Measurements from ENCODE around the gene QRICH2. TPM values are rescaled to one million over a fixed set of nuclear protein-coding genes. Genes with fewer than 3 reads are reported as not detected.

The QRICH2 gene
- total and polyA plus RNA-seq, 9 of the 15 experiments (the other 6 are each of a cell fraction or from before 2014, with no cell fraction given): 0.03 to 1.6 (median 0.81) TPM

DNA sequence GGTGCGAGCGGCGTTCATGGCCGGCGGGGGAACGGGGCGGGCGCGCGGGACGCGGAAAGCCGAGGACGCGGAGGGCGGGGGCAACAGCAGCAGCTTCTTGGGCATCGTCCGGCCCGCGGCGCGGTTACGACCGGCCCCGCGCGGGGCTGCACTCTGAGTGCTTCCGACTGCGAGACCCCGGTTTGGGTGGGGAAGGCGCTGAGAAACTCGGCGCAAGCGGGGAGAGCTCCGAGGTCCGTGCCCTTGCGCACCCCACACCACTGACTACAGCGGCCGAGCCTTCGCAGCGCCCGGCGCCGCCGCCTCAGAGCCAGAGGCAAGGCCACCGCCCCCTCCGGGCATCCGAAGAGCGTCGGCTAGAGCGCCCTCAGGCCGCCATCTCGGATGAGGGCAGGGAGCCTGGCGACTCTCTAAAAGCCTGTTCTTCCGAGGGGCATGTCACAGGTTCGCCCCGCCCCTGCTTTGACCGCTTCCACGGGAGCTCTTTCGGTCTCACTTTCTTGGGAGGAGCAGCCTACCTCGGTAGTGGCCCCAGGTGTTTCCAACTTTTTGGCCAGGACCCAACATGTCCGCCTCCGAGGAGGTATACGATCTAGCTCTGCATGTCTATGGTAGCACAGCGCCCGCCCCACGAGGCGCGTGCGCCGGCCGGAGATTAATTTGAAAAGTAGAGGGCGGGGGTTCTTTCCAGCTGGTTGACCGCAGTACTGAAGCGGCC, 45.7 kb upstream of the QRICH2 start, which contains the start of gene PRPSAP1 (continued):
- TF ChIP-seq, protein P1, sequence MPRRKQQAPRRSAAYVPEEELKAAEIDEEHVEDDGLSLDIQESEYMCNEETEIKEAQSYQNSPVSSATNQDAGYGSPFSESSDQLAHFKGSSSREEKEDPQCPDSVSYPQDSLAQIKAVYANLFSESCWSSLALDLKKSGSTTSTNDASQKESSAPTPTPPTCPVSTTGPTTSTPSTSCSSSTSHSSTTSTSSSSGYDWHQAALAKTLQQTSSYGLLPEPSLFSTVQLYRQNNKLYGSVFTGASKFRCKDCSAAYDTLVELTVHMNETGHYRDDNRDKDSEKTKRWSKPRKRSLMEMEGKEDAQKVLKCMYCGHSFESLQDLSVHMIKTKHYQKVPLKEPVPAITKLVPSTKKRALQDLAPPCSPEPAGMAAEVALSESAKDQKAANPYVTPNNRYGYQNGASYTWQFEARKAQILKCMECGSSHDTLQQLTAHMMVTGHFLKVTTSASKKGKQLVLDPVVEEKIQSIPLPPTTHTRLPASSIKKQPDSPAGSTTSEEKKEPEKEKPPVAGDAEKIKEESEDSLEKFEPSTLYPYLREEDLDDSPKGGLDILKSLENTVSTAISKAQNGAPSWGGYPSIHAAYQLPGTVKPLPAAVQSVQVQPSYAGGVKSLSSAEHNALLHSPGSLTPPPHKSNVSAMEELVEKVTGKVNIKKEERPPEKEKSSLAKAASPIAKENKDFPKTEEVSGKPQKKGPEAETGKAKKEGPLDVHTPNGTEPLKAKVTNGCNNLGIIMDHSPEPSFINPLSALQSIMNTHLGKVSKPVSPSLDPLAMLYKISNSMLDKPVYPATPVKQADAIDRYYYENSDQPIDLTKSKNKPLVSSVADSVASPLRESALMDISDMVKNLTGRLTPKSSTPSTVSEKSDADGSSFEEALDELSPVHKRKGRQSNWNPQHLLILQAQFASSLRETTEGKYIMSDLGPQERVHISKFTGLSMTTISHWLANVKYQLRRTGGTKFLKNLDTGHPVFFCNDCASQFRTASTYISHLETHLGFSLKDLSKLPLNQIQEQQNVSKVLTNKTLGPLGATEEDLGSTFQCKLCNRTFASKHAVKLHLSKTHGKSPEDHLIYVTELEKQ (CRISPR knock-in tag; IDR thresholded peaks at IDR 0.05): no peak
- TF ChIP-seq CCNT2 (IDR thresholded peaks at IDR 0.05; ENCODE audit: borderline replicate concordance, extremely low read depth, insufficient read length, low read depth, low read length) (peak; percentile 77), BRD4 (IDR thresholded peaks at IDR 0.05) (no peak), CREBBP (IDR thresholded peaks at IDR 0.05; ENCODE audit: low read depth, low read length) (no peak), KAT7 (CRISPR knock-in tag; IDR thresholded peaks at IDR 0.05; ENCODE audit: borderline replicate concordance) (no peak), ETS2 (tag; IDR thresholded peaks at IDR 0.05; ENCODE audit: borderline replicate concordance, poor library complexity, severe bottlenecking) (no peak), CSDE1 (IDR thresholded peaks at IDR 0.05) (peak in 1 of 2 experiments; percentile 98; a peak in 2 of 4 replicates), PURB (CRISPR knock-in tag; IDR thresholded peaks at IDR 0.05; ENCODE audit: low read depth) (no peak), GABPB2 (CRISPR knock-in tag; conservative IDR thresholded peaks at IDR 0.05) (no peak), FOXA3 (CRISPR knock-in tag; conservative IDR thresholded peaks at IDR 0.05 in 1 of 2, IDR thresholded peaks at IDR 0.05 in 1 of 2) (no peak)
- TF ChIP-seq, protein P2, sequence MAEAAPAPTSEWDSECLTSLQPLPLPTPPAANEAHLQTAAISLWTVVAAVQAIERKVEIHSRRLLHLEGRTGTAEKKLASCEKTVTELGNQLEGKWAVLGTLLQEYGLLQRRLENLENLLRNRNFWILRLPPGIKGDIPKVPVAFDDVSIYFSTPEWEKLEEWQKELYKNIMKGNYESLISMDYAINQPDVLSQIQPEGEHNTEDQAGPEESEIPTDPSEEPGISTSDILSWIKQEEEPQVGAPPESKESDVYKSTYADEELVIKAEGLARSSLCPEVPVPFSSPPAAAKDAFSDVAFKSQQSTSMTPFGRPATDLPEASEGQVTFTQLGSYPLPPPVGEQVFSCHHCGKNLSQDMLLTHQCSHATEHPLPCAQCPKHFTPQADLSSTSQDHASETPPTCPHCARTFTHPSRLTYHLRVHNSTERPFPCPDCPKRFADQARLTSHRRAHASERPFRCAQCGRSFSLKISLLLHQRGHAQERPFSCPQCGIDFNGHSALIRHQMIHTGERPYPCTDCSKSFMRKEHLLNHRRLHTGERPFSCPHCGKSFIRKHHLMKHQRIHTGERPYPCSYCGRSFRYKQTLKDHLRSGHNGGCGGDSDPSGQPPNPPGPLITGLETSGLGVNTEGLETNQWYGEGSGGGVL (CRISPR knock-in tag; IDR thresholded peaks at IDR 0.05): no peak
- TF ChIP-seq, protein P3, sequence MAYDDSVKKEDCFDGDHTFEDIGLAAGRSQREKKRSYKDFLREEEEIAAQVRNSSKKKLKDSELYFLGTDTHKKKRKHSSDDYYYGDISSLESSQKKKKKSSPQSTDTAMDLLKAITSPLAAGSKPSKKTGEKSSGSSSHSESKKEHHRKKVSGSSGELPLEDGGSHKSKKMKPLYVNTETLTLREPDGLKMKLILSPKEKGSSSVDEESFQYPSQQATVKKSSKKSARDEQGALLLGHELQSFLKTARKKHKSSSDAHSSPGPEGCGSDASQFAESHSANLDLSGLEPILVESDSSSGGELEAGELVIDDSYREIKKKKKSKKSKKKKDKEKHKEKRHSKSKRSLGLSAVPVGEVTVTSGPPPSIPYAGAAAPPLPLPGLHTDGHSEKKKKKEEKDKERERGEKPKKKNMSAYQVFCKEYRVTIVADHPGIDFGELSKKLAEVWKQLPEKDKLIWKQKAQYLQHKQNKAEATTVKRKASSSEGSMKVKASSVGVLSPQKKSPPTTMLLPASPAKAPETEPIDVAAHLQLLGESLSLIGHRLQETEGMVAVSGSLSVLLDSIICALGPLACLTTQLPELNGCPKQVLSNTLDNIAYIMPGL (CRISPR knock-in tag; IDR thresholded peaks at IDR 0.05): no peak; the same call in 1 of the 2 replicates
- TF ChIP-seq, protein P4, sequence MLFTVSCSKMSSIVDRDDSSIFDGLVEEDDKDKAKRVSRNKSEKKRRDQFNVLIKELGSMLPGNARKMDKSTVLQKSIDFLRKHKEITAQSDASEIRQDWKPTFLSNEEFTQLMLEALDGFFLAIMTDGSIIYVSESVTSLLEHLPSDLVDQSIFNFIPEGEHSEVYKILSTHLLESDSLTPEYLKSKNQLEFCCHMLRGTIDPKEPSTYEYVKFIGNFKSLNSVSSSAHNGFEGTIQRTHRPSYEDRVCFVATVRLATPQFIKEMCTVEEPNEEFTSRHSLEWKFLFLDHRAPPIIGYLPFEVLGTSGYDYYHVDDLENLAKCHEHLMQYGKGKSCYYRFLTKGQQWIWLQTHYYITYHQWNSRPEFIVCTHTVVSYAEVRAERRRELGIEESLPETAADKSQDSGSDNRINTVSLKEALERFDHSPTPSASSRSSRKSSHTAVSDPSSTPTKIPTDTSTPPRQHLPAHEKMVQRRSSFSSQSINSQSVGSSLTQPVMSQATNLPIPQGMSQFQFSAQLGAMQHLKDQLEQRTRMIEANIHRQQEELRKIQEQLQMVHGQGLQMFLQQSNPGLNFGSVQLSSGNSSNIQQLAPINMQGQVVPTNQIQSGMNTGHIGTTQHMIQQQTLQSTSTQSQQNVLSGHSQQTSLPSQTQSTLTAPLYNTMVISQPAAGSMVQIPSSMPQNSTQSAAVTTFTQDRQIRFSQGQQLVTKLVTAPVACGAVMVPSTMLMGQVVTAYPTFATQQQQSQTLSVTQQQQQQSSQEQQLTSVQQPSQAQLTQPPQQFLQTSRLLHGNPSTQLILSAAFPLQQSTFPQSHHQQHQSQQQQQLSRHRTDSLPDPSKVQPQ (CRISPR knock-in tag; IDR thresholded peaks at IDR 0.05; ENCODE audit: borderline replicate concordance): no peak

Measured in K562 (cell line).